GM19043 (cell line): ENCODE results near the gene NCKAP5.
"Not testable (repeated sequence)": the region's sequence is repeated elsewhere in the genome, so short reads cannot be mapped to it uniquely, and the experiment has no call there.

ENCODE experiments used
- ATAC-seq: cut with Tn5 transposase; IDR thresholded peaks from one replicate; pipeline ENCODE4 v1.9.1; 2021; ENCODE audit warnings: low read depth; ENCODE audit not compliant: unreplicated experiment

Gene NCKAP5

GRCh38 chr2:132720393-132720792, 847.9 kb downstream of the NCKAP5 start:
- no peak for ATAC-seq

- no peak for ATAC-seq
Observed at GRCh38 chr2:132719480-132719879, 848.8 kb downstream of the NCKAP5 start.

- ATAC-seq: no peak
Observed at GRCh38 chr2:132716954-132717353, 851.3 kb downstream of the NCKAP5 start.

GRCh38 chr2:132715386-132716351, 852.6 kb downstream of the NCKAP5 start:
- ATAC-seq: no peak

GRCh38 chr2:132703396-132703795, 864.9 kb downstream of the NCKAP5 start:
- no peak for ATAC-seq

- no peak for ATAC-seq
Observed at GRCh38 chr2:132701810-132702209, 866.5 kb downstream of the NCKAP5 start.

- not testable (repeated sequence) for ATAC-seq
Observed at GRCh38 chr2:132699802-132700201, 868.5 kb downstream of the NCKAP5 start.

GRCh38 chr2:132698347-132698746, 869.9 kb downstream of the NCKAP5 start:
- not testable (repeated sequence) for ATAC-seq

GRCh38 chr2:132697556-132698205, 870.6 kb downstream of the NCKAP5 start:
- ATAC-seq: no peak

- ATAC-seq: no peak
Observed at GRCh38 chr2:132692816-132693215, 875.4 kb downstream of the NCKAP5 start.

GRCh38 chr2:132691556-132691955, 876.7 kb downstream of the NCKAP5 start:
- no peak for ATAC-seq

- no peak for ATAC-seq
Observed at GRCh38 chr2:132690664-132691303, 877.5 kb downstream of the NCKAP5 start.

- ATAC-seq: no peak
Observed at GRCh38 chr2:132681766-132682165, 886.5 kb downstream of the NCKAP5 start.

GRCh38 chr2:132680544-132680943, 887.7 kb downstream of the NCKAP5 start:
- no peak for ATAC-seq

- no peak for ATAC-seq
Observed at GRCh38 chr2:132678483-132678882, 889.8 kb downstream of the NCKAP5 start.

GRCh38 chr2:132677661-132678060, 890.6 kb downstream of the NCKAP5 start:
- no peak for ATAC-seq

- no peak for ATAC-seq
Observed at GRCh38 chr2:132676999-132677398, 891.3 kb downstream of the NCKAP5 start.

GRCh38 chr2:132671151-132671835, 897.0 kb downstream of the NCKAP5 start:
- ATAC-seq: no peak

- ATAC-seq: no peak
Observed at GRCh38 chr2:132670496-132671150, 897.6 kb downstream of the NCKAP5 start.

GRCh38 chr2:132669908-132670495, 898.3 kb downstream of the NCKAP5 start, which contains the start of gene LYPD1:
Gene LYPD1, minus strand, starts transcription at chr2:132670205. Its CDS starts 273 bp downstream, at chr2:132669932.
- ATAC-seq: no peak
